HL-60 (cell line): Measurements from ENCODE around the gene AGBL4.

Source experiments
- DNase-seq, 2 experiments: peaks; one replicate each; pipeline ENCODE4 v3.0.0-alpha.2; 2010 to 2020; ENCODE audit warnings: low read depth in 1 of 2, low spot score in 1 of 2
- H3K27ac ChIP-seq: fragments of 250-450 bp; sonication (Bioruptor Pico); replicated peaks from 2 replicates; pipeline ENCODE4 v1.5.1; 2020; ENCODE audit warnings: mild to moderate bottlenecking, moderate library complexity
- H3K27me3 ChIP-seq: fragments of 250-450 bp; sonication (Bioruptor Pico); 2 replicates; pipeline ENCODE4 v1.5.1; 2021; ENCODE audit warnings: mild to moderate bottlenecking, moderate library complexity; ENCODE audit not compliant: insufficient read depth, poor library complexity, severe bottlenecking
- H3K4me3 ChIP-seq: replicated peaks from 2 replicates; pipeline ENCODE4 v1.5.1; 2011; ENCODE audit warnings: mild to moderate bottlenecking, control low read depth, low read length; ENCODE audit not compliant: insufficient read depth
- GABPA ChIP-seq: IDR thresholded peaks from 2 replicates; pipeline ENCODE4 v1.6.1; 2012; ENCODE audit warnings: low read depth
- POLR2AphosphoS5 ChIP-seq: IDR thresholded peaks from 2 replicates; pipeline ENCODE4 v1.6.1; 2012; ENCODE audit warnings: low read depth
- SPI1 ChIP-seq: IDR thresholded peaks from 2 replicates; pipeline ENCODE4 v1.6.1; 2012; ENCODE audit warnings: low read depth, mild to moderate bottlenecking, borderline replicate concordance
- TF ChIP-seq, protein P1 (sequence below): IDR thresholded peaks from one replicate; pipeline ENCODE4 v1.5.1; 2011; ENCODE audit warnings: low read length, control low read depth, inconsistent platforms; ENCODE audit not compliant: insufficient read depth
- TF ChIP-seq, protein P2 (sequence below): IDR thresholded peaks from 2 replicates; pipeline ENCODE4 v1.6.1; 2012; ENCODE audit warnings: low read depth; ENCODE audit not compliant: insufficient replicate concordance

AGBL4 gene

DNA sequence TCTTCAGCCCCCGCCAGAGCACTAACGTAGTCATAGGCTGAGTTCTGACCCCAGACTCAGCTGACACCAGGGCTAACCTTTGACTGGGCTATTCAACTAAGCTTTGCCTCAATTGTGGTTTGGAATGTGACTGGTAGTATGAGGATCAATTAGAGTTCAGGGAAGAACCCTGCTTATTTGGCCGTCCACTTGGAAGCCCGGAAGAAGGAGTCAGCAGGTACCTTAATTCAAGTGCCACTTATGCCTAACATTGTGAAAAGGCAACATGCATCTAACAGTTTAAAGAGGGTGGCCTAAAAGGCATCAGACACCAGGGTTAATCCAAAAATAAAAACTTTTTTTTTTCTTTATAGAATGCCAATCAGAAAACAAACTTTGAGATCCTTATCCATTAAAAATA is 1339.4 kb downstream of the AGBL4 start:
- no peaks in the 10 kb centered on the region for H3K27me3 ChIP-seq
- DNase-seq: no peak
- no peak for TF ChIP-seq SPI1
- no peak for TF ChIP-seq GABPA
- TF ChIP-seq POLR2AphosphoS5: no peak
- TF ChIP-seq, protein P1, sequence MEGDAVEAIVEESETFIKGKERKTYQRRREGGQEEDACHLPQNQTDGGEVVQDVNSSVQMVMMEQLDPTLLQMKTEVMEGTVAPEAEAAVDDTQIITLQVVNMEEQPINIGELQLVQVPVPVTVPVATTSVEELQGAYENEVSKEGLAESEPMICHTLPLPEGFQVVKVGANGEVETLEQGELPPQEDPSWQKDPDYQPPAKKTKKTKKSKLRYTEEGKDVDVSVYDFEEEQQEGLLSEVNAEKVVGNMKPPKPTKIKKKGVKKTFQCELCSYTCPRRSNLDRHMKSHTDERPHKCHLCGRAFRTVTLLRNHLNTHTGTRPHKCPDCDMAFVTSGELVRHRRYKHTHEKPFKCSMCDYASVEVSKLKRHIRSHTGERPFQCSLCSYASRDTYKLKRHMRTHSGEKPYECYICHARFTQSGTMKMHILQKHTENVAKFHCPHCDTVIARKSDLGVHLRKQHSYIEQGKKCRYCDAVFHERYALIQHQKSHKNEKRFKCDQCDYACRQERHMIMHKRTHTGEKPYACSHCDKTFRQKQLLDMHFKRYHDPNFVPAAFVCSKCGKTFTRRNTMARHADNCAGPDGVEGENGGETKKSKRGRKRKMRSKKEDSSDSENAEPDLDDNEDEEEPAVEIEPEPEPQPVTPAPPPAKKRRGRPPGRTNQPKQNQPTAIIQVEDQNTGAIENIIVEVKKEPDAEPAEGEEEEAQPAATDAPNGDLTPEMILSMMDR: no peak
- H3K4me3 ChIP-seq: no peak overlapping the region
- no peak overlapping the region for H3K27ac ChIP-seq

DNA sequence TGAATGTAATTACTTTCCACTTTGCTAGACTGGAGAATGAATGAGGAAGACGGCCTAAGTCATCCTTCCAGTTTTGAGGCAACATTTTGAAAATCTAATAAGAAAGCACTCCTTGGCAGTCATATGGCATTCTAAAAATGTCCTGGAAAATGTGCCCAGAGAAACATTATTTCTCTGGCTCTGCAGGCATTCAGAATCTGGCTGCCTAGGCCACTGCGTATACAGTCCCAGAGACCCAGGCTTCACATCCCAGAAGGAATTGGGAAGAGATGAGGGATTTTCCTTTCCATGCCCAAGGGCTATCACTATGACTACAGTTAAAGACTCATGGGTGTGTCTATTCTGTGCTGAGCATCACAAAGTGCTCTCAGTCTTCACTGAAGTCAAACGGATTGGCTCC is 1339.9 kb downstream of the AGBL4 start:
- TF ChIP-seq POLR2AphosphoS5: no peak
- no peak for TF ChIP-seq SPI1
- TF ChIP-seq, protein P1: no peak
- TF ChIP-seq GABPA: no peak
- Histone ChIP-seq H3K27me3 (no peaks in the 10 kb centered on the region), H3K4me3 (no peak overlapping the region), H3K27ac (no peak overlapping the region)
- DNase-seq: no peak

DNA sequence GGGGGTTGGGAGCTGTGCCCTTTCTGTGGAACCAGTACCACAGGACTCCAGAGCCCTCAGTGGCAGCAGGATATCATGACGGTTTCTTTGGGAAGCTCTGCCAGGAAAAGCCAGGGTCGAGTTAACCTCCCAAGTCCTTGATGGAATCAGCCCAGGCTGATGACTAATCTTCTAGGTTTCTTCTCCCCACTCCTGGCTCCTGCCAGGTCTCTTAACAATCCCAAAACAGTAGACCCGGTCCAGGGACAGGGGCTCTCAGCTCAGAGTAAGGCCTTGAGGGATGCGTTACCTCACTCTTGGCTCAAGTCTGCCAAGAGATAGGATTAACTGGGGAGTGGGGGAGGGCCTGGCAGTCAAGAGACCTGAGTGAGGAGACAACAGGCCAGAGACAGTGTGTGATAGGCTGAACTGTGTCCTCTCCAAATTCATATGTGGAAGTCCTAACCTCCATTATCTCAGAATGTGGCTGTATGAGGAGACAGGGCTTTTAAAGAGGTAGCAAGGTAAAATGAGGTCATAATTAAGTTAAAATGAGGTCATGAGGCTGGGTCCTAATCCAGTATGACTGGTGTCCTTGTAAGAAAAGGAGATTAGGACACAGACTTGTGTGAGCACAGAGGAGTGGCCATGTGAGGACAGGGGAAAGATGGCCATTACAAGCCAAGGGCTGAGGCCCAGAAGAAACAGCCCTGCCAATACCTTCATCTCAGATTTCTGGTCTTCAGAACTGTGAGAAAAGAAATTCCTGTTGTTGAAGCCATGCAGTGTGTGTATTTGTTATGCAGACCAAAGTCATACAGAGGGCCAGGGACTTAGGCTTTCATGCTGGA is 1342.1 kb downstream of the AGBL4 start:
- no peak for DNase-seq

DNA sequence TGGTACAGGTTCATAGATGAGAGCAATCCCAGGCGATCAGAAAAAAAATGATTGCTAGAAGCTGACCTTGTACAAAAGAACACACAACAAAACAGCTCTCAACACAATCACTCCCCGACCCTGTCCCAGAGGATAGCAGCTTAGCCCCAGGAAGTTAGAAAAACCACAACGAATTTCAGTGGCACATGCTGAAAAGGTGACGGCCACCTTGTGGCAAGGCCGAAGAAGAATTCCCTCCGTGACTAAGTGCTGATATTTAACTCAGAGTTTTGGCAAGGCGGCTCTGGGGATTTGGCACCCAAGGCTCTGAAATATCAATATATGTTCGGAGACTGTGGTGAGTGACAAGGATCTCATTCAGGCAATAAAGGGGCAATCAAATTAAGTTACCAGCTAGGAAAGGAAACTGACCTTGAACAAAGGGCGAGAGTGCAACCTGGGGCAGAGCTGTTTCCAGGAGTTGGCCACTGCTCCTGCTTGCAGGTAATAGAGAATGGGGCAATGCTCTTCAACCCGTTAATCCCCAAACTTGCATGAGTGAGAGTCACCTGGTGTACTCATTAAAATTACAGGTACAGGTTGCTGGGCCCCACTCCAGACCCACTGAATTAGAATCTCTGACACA is 1343.2 kb downstream of the AGBL4 start:
- no peak for TF ChIP-seq SPI1
- TF ChIP-seq, protein P1: no peak
- TF ChIP-seq, protein P2, sequence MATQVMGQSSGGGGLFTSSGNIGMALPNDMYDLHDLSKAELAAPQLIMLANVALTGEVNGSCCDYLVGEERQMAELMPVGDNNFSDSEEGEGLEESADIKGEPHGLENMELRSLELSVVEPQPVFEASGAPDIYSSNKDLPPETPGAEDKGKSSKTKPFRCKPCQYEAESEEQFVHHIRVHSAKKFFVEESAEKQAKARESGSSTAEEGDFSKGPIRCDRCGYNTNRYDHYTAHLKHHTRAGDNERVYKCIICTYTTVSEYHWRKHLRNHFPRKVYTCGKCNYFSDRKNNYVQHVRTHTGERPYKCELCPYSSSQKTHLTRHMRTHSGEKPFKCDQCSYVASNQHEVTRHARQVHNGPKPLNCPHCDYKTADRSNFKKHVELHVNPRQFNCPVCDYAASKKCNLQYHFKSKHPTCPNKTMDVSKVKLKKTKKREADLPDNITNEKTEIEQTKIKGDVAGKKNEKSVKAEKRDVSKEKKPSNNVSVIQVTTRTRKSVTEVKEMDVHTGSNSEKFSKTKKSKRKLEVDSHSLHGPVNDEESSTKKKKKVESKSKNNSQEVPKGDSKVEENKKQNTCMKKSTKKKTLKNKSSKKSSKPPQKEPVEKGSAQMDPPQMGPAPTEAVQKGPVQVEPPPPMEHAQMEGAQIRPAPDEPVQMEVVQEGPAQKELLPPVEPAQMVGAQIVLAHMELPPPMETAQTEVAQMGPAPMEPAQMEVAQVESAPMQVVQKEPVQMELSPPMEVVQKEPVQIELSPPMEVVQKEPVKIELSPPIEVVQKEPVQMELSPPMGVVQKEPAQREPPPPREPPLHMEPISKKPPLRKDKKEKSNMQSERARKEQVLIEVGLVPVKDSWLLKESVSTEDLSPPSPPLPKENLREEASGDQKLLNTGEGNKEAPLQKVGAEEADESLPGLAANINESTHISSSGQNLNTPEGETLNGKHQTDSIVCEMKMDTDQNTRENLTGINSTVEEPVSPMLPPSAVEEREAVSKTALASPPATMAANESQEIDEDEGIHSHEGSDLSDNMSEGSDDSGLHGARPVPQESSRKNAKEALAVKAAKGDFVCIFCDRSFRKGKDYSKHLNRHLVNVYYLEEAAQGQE: no peak
- no peak for TF ChIP-seq GABPA
- Histone ChIP-seq H3K4me3 (no peak overlapping the region), H3K27me3 (no peaks in the 10 kb centered on the region), H3K27ac (no peak overlapping the region)
- DNase-seq: no peak

More for the DNA sequence above, 1342.1 kb downstream of the AGBL4 start:
- no peak overlapping the region for H3K4me3 ChIP-seq
- TF ChIP-seq GABPA (no peak), SPI1 (no peak), POLR2AphosphoS5 (no peak)
- TF ChIP-seq, protein P2: no peak
- TF ChIP-seq, protein P1: no peak
- no peaks in the 10 kb centered on the region for H3K27me3 ChIP-seq
- no peak overlapping the region for H3K27ac ChIP-seq
